Measurements from ENCODE around the gene ASXL3.

Gene ASXL3

DNA sequence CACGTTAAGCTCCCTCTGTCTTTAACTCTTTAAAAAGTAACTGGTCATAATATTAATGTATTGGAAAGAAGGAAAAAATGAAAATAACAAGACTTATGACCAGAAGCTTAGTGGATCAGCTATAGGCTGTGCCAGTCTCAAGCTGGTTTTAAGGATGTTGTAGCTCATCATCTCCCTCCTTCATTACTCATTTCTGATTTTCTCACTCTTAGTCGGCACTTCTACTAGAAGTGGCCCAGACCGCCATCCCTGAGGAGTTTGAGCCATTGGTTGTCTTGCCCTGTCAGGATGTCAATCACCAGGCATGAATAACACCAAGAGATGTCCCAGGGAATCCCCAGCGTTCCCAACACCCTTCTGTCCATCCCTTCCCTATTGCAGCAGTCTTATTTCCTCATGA lies 151.5 kb downstream of the ASXL3 start:
- DNase-seq: no peak

DNA sequence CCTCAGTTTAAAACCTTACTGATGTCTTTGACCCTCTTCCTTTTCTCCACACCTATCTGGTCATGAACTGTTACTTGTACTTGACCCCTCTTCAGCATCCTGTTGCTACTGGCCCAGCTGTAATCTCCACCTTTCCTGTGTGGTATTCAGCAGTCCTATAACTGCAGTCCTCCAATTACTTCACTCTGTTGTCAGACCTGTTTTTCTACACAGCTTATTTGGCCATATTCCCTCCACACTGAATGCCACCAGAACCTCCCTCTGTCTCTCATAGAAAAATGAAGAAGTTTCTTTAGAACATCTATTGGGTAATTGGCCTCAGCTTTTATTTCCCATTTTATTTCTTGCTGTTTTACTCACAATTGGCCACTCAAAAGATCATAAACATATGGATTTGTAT lies 155.4 kb downstream of the ASXL3 start:
- DNase-seq: no peak

- DNase-seq: no peak
These were observed 157.4 kb downstream of the ASXL3 start for GRCh38 chr18:33735428-33735827.

GRCh38 chr18:33741760-33742159 lies 163.7 kb downstream of the ASXL3 start:
- DNase-seq: no peak

GRCh38 chr18:33744032-33744697 lies 166.1 kb downstream of the ASXL3 start:
- DNase-seq: no peak

DNA sequence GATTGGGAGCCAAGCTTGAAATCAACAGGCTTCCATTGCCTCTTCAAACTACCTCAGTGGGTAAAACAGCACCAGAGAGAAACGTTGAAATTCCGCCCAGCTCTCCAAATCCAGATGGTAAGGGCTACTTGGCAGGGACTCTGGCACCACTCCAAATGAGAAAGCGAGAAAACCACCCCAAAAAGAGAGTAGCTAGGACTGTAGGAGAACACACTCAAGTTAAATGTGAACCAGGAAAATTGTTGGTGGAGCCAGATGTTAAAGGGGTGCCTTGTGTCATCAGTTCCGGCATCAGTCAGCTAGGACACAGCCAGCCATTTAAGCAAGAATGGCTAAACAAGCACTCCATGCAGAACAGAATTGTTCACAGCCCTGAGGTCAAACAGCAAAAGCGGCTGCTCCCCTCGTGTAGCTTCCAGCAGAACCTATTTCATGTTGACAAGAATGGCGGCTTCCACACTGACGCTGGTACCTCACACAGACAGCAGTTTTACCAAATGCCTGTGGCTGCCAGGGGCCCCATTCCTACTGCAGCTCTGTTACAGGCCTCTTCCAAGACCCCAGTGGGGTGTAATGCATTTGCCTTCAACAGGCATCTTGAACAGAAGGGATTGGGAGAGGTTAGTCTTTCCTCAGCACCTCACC lies 167.3 kb downstream of the ASXL3 start:
- no peak for DNase-seq

DNA sequence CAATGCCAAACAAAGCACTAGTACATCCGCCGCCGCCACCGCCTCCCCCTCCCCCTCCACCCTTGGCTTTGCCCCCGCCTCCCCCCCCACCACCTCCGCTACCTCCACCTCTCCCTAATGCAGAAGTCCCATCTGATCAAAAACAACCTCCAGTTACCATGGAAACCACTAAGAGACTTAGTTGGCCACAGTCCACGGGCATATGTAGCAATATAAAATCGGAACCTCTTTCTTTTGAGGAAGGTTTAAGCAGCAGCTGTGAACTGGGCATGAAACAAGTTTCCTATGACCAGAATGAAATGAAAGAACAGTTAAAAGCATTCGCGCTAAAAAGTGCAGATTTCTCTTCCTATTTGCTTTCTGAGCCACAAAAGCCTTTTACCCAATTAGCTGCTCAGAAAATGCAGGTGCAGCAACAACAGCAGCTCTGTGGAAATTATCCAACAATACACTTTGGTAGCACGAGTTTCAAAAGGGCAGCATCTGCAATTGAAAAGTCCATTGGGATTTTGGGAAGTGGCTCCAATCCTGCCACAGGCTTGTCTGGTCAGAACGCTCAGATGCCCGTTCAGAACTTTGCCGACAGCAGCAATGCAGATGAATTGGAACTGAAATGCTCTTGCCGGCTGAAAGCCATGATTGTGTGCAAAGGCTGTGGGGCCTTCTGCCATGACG lies 168.0 kb downstream of the ASXL3 start:
- DNase-seq: no peak

GRCh38 chr18:33749834-33750233 lies 171.8 kb downstream of the ASXL3 start:
- no peak for DNase-seq

- no peak for DNase-seq
These were observed 172.3 kb downstream of the ASXL3 start for GRCh38 chr18:33750366-33750765.

DNA sequence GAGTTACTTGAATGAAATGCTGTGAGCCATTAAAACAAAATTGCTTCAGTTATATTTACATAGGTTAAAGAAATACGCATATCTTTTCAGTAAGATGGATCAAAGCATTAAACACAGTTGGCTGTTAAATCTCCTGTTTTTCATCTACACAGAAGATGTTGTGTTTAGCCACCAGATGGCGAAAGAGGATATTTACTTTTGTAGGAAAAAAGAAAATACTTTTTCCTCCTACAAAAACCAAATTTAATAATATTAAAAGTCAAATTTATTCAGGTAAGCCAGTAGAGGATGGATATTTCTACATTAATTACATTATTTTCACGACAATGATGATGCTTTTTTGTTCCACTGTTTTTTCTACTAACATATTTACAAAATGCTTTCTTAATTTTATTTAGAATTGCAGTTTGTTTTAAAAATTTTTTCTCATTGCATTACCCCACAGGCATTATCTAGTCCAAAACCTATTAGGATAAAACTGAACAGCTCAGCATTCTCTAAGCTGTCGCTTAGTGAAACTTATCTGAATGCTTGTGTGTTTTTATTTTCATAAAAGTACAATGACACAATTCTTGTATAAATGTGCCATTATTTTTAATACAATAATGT lies 173.7 kb downstream of the ASXL3 start:
- DNase-seq: no peak

DNA sequence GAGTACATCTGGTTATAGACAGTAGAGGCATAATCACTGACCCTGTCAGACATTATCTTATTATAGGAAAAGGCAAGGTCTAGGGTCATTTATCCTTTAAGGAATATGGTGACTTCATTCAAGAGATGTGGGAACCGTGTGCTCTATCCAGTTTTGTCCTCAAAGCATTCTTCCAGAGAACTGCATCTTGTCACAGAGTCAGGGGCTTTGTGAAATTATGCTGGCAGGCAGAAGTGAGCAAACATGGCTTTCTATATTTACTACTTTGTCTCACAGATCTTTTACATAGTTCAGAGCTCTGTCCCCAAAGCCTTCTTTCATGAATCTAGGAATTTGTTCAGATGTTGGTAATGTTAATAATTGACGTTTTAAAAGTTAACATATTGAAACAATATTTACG lies 177.4 kb downstream of the ASXL3 start:
- DNase-seq: no peak

DNA sequence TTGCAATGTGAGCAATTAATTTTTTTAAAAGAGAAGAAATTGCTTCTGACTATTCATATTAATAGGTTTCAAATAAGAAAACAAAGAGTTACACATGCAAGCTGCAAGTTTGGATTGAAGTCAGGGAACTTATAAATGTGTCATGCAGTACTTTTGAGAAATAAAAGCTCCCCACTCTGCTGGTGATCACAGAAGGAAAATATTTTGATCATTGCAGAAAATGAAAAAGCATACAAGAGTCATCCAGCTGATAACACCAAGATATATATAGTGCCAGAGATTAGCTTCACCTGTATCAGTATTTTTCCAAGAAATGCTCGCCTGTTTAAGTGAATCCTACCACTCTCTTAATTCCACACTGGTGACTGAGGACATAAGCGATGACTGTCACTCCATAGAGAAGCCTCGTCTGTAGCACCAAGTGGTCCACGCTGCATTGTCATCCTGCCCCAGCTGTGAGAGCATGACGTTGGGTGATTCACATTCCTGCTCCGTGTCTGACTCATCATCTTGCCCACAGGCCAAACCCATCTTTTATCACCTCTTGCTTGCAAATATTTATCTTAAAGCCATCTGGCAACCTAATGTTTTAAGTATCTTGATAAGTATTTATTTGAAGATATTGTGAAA lies 178.0 kb downstream of the ASXL3 start:
- no peak for DNase-seq

DNA sequence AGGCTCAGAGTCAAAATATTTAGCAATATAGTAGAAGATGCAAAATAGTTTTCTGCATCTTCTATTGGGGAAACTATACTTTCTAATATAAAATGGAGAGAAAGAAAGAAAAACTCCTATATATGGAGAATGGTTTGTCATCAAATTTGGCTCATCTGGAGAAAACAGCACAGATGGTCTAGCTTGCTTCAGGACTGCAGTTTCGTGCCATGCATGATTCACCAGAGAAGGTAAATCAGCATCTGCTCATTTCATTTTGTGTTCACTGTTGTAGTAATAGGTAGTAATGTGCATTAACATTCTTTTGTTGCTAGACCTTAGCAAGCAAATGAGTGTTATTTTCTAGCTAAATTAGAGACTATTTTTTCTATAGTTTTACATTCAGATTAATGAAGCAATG lies 179.0 kb downstream of the ASXL3 start:
- no peak for DNase-seq

DNA sequence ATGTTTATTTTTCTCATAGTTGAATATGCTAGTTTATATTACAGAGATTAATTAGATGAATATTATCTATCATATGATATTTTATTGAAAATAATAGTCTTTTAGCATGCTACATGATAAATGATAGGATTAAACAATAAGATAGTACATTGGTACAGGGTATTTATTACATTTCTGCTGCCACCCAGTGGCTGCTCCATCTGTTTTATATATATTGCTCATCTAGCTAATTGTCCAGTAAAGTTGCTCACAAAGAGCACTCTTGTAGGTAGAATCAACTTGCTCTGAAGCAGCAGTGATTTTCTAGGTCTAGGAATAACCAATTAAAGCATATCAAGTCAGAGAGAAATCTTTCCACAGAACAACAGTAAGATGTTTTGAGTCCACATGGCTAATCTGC lies 183.3 kb downstream of the ASXL3 start:
- no peak for DNase-seq

GRCh38 chr18:33781429-33781828 lies 203.4 kb downstream of the ASXL3 start:
- no peak for DNase-seq
